ENCODE data around the gene BICRAL.

- TF ChIP-seq EP300 (IDR thresholded peaks at IDR 0.05; ENCODE audit: borderline replicate concordance in 1 of 2, low read depth in 1 of 2, low read length in 1 of 2) (no peak), CTCF (IDR thresholded peaks at IDR 0.05) (no peak), JUND (IDR thresholded peaks at IDR 0.05) (no peak), ELF1 (IDR thresholded peaks at IDR 0.05) (no peak), RCOR1 (IDR thresholded peaks at IDR 0.05; ENCODE audit: low read length) (no peak), PBX3 (IDR thresholded peaks at IDR 0.05) (no peak), NFIC (IDR thresholded peaks at IDR 0.05; ENCODE audit: borderline replicate concordance) (no peak), RAD21 (IDR thresholded peaks at IDR 0.05; ENCODE audit: low read length) (no peak)
Observed at GRCh38 chr6:42740725-42741124, 41.1 kb upstream of the BICRAL start.
